Activated gamma-delta T cell treated with Interleukin-2 at 50 U/mL for 16 hours (primary cell): Measurements from ENCODE around the gene OBSCN.

ENCODE experiments used
- DNase-seq: peaks from one replicate; pipeline ENCODE4 v3.0.0-alpha.2; 2020

The OBSCN gene

GRCh38 chr1:228361314-228362140 is 153.7 kb downstream of the OBSCN start:
- DNase-seq = no peak

GRCh38 chr1:228362141-228362883 is 154.5 kb downstream of the OBSCN start:
- no peak for DNase-seq

GRCh38 chr1:228362884-228363450 is 155.1 kb downstream of the OBSCN start:
- DNase-seq = no peak

GRCh38 chr1:228363686-228364067 is 155.8 kb downstream of the OBSCN start:
- no peak for DNase-seq

GRCh38 chr1:228364068-228364705 is 156.3 kb downstream of the OBSCN start:
- no peak for DNase-seq

- no peak for DNase-seq
These were observed 156.9 kb downstream of the OBSCN start for GRCh38 chr1:228364706-228365213.

- no peak for DNase-seq
These were observed 157.6 kb downstream of the OBSCN start for GRCh38 chr1:228365271-228366061.

- no peak for DNase-seq
These were observed 158.4 kb downstream of the OBSCN start for GRCh38 chr1:228366062-228366865.

- DNase-seq = no peak
These were observed 159.3 kb downstream of the OBSCN start for GRCh38 chr1:228366866-228367741.

- no peak for DNase-seq
These were observed 160.3 kb downstream of the OBSCN start for GRCh38 chr1:228367798-228368791.

- DNase-seq = no peak
These were observed 161.2 kb downstream of the OBSCN start for GRCh38 chr1:228368801-228369607.

GRCh38 chr1:228369608-228370438 is 162.0 kb downstream of the OBSCN start:
- DNase-seq = no peak

GRCh38 chr1:228370439-228370940 is 162.6 kb downstream of the OBSCN start:
- DNase-seq = no peak

GRCh38 chr1:228370941-228371740 is 163.3 kb downstream of the OBSCN start:
- no peak for DNase-seq

GRCh38 chr1:228371741-228372182 is 163.9 kb downstream of the OBSCN start:
- no peak for DNase-seq
